Neuronal stem cell (in vitro differentiated cells): ENCODE data around the gene KRTAP13-1.

ENCODE experiments used
- DNase-seq: peaks from one replicate; pipeline ENCODE4 v3.0.0-alpha.2; 2013; ENCODE audit warnings: low spot score
- H2AFZ ChIP-seq: one replicate; pipeline ENCODE4 v1.6.1; 2013; ENCODE audit warnings: mild to moderate bottlenecking, low read length, inconsistent platforms
- H2AK5ac ChIP-seq: 2 replicates; pipeline ENCODE4 v1.6.1; 2013; ENCODE audit warnings: low read depth, mild to moderate bottlenecking, inconsistent platforms, low read length, moderate library complexity, mixed read lengths
- H2BK120ac ChIP-seq: 2 replicates; pipeline ENCODE4 v1.6.1; 2013; ENCODE audit warnings: low read depth, mild to moderate bottlenecking, inconsistent platforms, low read length, moderate library complexity, mixed read lengths
- H2BK12ac ChIP-seq: one replicate; pipeline ENCODE4 v1.6.1; 2013; ENCODE audit warnings: low read length, inconsistent platforms
- H2BK15ac ChIP-seq: 2 replicates; pipeline ENCODE4 v1.6.1; 2013; ENCODE audit warnings: mild to moderate bottlenecking, low read length, inconsistent platforms, mixed read lengths
- H2BK5ac ChIP-seq: one replicate; pipeline ENCODE4 v1.6.1; 2013; ENCODE audit warnings: inconsistent platforms, mild to moderate bottlenecking, low read length, moderate library complexity
- H3K14ac ChIP-seq: one replicate; pipeline ENCODE4 v1.6.1; 2013; ENCODE audit warnings: low read length, inconsistent platforms
- H3K18ac ChIP-seq: 2 replicates; pipeline ENCODE4 v1.6.1; 2013; ENCODE audit warnings: low read length, inconsistent platforms
- H3K23ac ChIP-seq: 2 replicates; pipeline ENCODE4 v1.6.1; 2013; ENCODE audit warnings: low read depth, mild to moderate bottlenecking, mixed read lengths, low read length, inconsistent platforms; ENCODE audit not compliant: poor library complexity
- H3K27ac ChIP-seq: replicated peaks from 3 replicates; pipeline ENCODE4 v1.5.1; 2013; ENCODE audit warnings: low read length, inconsistent platforms
- H3K27me3 ChIP-seq, 3 experiments: 2 replicates each; pipeline ENCODE4 v1.6.1; 2013; ENCODE audit warnings: low read length in 3 of 3, mild to moderate bottlenecking in 2 of 3, inconsistent platforms in 1 of 3, low read depth in 1 of 3, mixed read lengths in 1 of 3, moderate library complexity in 1 of 3; ENCODE audit not compliant: control insufficient read depth in 3 of 3, insufficient read depth in 3 of 3
- H3K36me3 ChIP-seq, 2 donors: replicated peaks in 1 of 2; 2 replicates each; pipeline ENCODE4 v1.6.1; 2013; ENCODE audit warnings: low read length in 2 of 2; ENCODE audit not compliant: control insufficient read depth in 2 of 2, insufficient read depth in 2 of 2
- H3K4ac ChIP-seq: 2 replicates; pipeline ENCODE4 v1.6.1; 2013; ENCODE audit warnings: inconsistent platforms, mild to moderate bottlenecking, low read length, moderate library complexity
- H3K4me1 ChIP-seq, 2 donors: 1 replicate in 1 of 2; 2 replicates in 1 of 2; pipeline ENCODE4 v1.6.1; 2013; ENCODE audit warnings: low read length in 2 of 2, low read depth in 1 of 2; ENCODE audit not compliant: control insufficient read depth in 2 of 2, insufficient read depth in 1 of 2
- H3K4me2 ChIP-seq: one replicate; pipeline ENCODE4 v1.6.1; 2013; ENCODE audit warnings: mild to moderate bottlenecking, low read length, inconsistent platforms; ENCODE audit not compliant: insufficient read depth, poor library complexity, severe bottlenecking
- H3K4me3 ChIP-seq, 2 donors: 2 replicates each; pipeline ENCODE4 v1.5.1; 2013; ENCODE audit warnings: low read length in 2 of 2, mild to moderate bottlenecking in 2 of 2, inconsistent platforms in 1 of 2, moderate library complexity in 1 of 2
- H3K79me1 ChIP-seq: one replicate; pipeline ENCODE4 v1.6.1; 2013; ENCODE audit warnings: low read depth, mild to moderate bottlenecking, inconsistent platforms, low read length, moderate library complexity
- H3K9ac ChIP-seq: one replicate; pipeline ENCODE4 v1.6.1; 2013; ENCODE audit warnings: mild to moderate bottlenecking, low read depth, low read length, inconsistent platforms; ENCODE audit not compliant: poor library complexity
- H3K9me3 ChIP-seq, 2 donors: replicated peaks in 1 of 2; 2 replicates each; pipeline versions ENCODE3 to v1.6.1; 2013; ENCODE audit warnings: low read length in 2 of 2, mild to moderate bottlenecking in 2 of 2, inconsistent platforms in 1 of 2, low read depth in 1 of 2, mixed read lengths in 1 of 2, moderate library complexity in 1 of 2; ENCODE audit not compliant: control insufficient read depth in 2 of 2, insufficient read depth in 1 of 2
- H4K8ac ChIP-seq: one replicate; pipeline ENCODE4 v1.6.1; 2013; ENCODE audit warnings: low read depth, mild to moderate bottlenecking, inconsistent platforms, low read length, moderate library complexity
- H4K91ac ChIP-seq: one replicate; pipeline ENCODE4 v1.6.1; 2013; ENCODE audit warnings: low read length, low read depth, mild to moderate bottlenecking, inconsistent platforms; ENCODE audit not compliant: poor library complexity
- WGBS, 2 donors: extraction: QIAGEN DNeasy Blood & Tissue Kit; methylation state at CpG; one replicate each; pipeline ENCODE4 v1.1.7; 2013; ENCODE audit warnings: missing lambda C conversion rate in 2 of 2, mixed read lengths in 1 of 2; ENCODE audit not compliant: insufficient read length in 2 of 2, insufficient replicate concordance in 1 of 2; ENCODE audit errors: extremely low coverage in 2 of 2; 5-methylcytosine and 5-hydroxymethylcytosine counted together

The KRTAP13-1 gene

DNA sequence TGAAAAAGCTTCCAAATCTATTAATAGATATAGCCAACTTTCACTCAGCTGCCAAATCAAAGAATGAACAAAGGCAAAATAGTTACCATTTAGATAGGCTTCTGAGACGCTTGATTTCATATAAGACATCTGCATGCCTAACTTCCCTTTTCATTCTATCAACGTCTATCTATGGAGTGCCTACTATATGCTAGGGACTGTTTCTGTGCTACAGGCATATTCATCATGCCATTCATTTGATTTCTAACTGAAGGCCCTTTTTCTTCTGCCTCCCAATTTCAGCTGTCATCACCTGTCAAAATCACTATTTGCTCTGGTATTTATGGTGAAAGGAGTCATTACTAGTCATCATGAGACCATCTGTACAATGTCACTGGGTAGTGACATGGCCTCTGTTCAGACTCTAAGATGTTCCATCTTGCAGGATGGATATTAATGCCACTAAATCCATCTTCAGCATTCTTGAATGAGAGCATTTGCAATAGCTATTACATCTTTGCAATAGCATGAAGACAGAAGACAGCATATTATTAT is 4.3 kb upstream of the KRTAP13-1 start:
- no peak overlapping the region for H2BK15ac ChIP-seq
- H4K91ac ChIP-seq = no peak overlapping the region
- no peak overlapping the region for H3K4ac ChIP-seq
- H3K27me3 ChIP-seq = no peaks in the 10 kb centered on the region
- H3K36me3 ChIP-seq = no peaks in the 10 kb centered on the region
- no CpG with 5 or more reads among the region's 2 CpGs for WGBS, 2 donors
- H2BK5ac ChIP-seq = no peak overlapping the region
- H3K4me2 ChIP-seq = no peak overlapping the region
- no peak overlapping the region for H3K4me3 ChIP-seq
- H3K79me1 ChIP-seq = no peaks in the 10 kb centered on the region
- H3K23ac ChIP-seq = no peak overlapping the region
- DNase-seq = no peak
- H3K9ac ChIP-seq = no peak overlapping the region
- H2BK12ac ChIP-seq = no peak overlapping the region
- no peak overlapping the region for H2AFZ ChIP-seq
- no peak overlapping the region for H3K18ac ChIP-seq
- H4K8ac ChIP-seq = no peak overlapping the region
- no peak overlapping the region for H2AK5ac ChIP-seq
- no peak overlapping the region for H2BK120ac ChIP-seq
- no peak overlapping the region for H3K27ac ChIP-seq
- no peaks in the 10 kb centered on the region for H3K4me1 ChIP-seq
- H3K14ac ChIP-seq = no peak overlapping the region
- peaks cover 0 to 4% of the 10 kb centered on the region in 2 donors for H3K9me3 ChIP-seq

DNA sequence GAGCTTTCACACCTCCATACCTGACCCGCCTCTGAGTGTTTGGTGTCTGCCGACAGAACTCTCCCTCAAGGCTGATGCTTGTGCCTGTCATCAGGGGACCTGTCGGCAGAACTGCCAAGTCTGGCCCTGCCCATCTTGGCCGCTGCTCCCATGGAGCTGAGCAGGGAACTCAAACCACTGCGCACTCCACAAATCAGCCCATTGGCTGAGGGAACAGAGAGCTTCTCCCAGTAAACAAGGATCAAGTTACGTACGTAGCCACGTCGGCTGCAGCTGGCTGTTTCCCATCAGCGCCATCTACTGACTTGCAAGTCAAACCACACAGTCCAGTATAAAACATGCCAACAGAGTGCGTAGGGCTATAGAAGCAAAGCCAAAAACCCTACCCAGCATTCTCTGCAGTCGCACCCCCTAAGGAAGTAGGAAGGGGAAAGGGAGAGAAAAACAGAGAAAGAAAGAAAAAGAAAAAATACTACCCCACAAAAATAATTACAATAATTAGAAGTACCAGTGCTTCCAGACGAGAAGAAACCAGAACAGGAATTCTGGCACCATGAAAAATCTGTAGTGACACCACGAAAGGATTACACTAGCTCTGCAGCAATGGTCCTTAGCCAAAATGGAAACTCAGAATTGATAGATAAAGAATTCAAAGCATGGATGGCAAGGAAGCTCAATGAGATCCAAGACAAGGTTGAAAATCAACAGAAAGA is 13.1 kb downstream of the KRTAP13-1 start:
- no peak overlapping the region for H2BK12ac ChIP-seq
- H3K4me2 ChIP-seq = no peak overlapping the region
- no peak overlapping the region for H2BK5ac ChIP-seq
- no peak overlapping the region for H4K91ac ChIP-seq
- no peak overlapping the region for H4K8ac ChIP-seq
- no peak overlapping the region for H3K4me3 ChIP-seq
- H2BK15ac ChIP-seq = no peak overlapping the region
- no peak overlapping the region for H3K27ac ChIP-seq
- no peak overlapping the region for H3K18ac ChIP-seq
- H3K79me1 ChIP-seq = no peaks in the 10 kb centered on the region
- H2AFZ ChIP-seq = peak overlapping the region; percentile 82
- H2BK120ac ChIP-seq = no peak overlapping the region
- H3K4ac ChIP-seq = no peak overlapping the region
- WGBS, 2 donors = no CpG with 5 or more reads among the region's 14 CpGs
- H3K36me3 ChIP-seq = no peaks in the 10 kb centered on the region
- H3K9ac ChIP-seq = no peak overlapping the region
- no peak overlapping the region for H2AK5ac ChIP-seq
- H3K23ac ChIP-seq = no peak overlapping the region
- H3K27me3 ChIP-seq = no peaks in the 10 kb centered on the region
- H3K14ac ChIP-seq = no peak overlapping the region
- DNase-seq = peak; percentile 3
- peaks cover 0 to 4% of the 10 kb centered on the region in 2 donors for H3K9me3 ChIP-seq
- H3K4me1 ChIP-seq = no peaks in the 10 kb centered on the region

DNA sequence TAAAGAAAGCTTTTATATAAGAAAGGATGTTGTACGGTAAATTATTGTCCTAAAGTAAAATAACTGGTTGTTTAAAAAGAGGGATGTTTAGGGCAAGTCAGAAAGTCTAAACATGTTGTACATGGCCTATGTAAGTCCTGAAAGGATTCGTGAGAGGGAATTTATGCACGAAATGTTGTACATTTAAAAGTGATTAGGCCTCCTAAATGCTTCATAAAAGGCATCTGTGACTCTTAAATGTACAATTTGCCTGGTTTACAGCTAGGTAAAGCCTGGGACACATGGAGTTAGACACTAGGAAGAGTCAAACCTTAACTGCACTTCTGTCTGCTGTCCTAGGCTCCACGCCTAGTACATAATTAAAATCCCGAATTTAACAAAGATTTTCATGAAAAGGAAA is 20.2 kb downstream of the KRTAP13-1 start:
- H3K27ac ChIP-seq = no peak overlapping the region
- no peak overlapping the region for H3K23ac ChIP-seq
- H3K4me2 ChIP-seq = no peak overlapping the region
- DNase-seq = no peak
- H2BK120ac ChIP-seq = no peak overlapping the region
- no peak overlapping the region for H2BK15ac ChIP-seq
- no peaks in the 10 kb centered on the region for H3K27me3 ChIP-seq
- no peak overlapping the region for H2BK12ac ChIP-seq
- no CpG with 5 or more reads among the region's 5 CpGs for WGBS, 2 donors
- H3K4me3 ChIP-seq = no peak overlapping the region
- H3K9ac ChIP-seq = no peak overlapping the region
- H3K36me3 ChIP-seq = no peaks in the 10 kb centered on the region
- no peak overlapping the region for H2BK5ac ChIP-seq
- H3K18ac ChIP-seq = no peak overlapping the region
- H4K91ac ChIP-seq = no peak overlapping the region
- H3K9me3 ChIP-seq = peaks cover 0 to 2% of the 10 kb centered on the region in 2 donors
- no peaks in the 10 kb centered on the region for H3K4me1 ChIP-seq
- no peaks in the 10 kb centered on the region for H3K79me1 ChIP-seq
- no peak overlapping the region for H2AFZ ChIP-seq
- no peak overlapping the region for H3K4ac ChIP-seq
- H2AK5ac ChIP-seq = no peak overlapping the region
- no peak overlapping the region for H4K8ac ChIP-seq
- H3K14ac ChIP-seq = no peak overlapping the region

DNA sequence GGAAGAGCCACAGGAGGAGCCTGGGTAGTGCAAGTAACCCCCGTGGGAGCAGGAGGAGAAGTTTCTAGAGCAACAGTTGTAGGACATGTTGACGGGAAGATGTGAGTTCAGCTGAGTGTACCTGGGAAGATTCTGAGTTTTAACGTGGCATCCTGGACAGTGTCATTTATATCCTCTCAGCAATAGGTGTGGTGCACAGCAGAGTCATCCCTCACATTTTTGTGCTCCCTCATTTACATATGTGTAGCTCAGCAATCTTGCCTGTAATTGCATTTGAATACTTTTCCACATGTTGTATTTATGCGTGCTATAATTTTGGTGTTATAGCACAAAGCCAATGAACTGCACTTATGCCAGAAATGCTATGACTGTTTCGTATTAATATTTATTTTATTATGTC is 30.0 kb downstream of the KRTAP13-1 start, which contains the start of gene KRTAP13-3:
KRTAP13-3 (minus strand) TSS at position 101 of the 400 bp plus-strand sequence; CDS start at position 87, 14 bp downstream.
- Histone ChIP-seq H4K8ac (no peak within 1 kb of the TSS), H3K27ac (peak within 1 kb of the TSS; percentile 51), H3K4ac (no peak within 1 kb of the TSS), H4K91ac (no peak within 1 kb of the TSS), H3K18ac (peak within 1 kb of the TSS; percentile 6), H3K4me2 (no peak within 1 kb of the TSS), H2AK5ac (peak within 1 kb of the TSS; percentile 47), H3K36me3 (no peaks in the 10 kb centered on the region), H3K9me3 (peaks cover 0 to 3% of the 10 kb centered on the region in 2 donors), H2BK5ac (no peak within 1 kb of the TSS), H3K4me1 (peaks cover 0 to 3% of the 10 kb centered on the region in 2 donors), H3K23ac (no peak within 1 kb of the TSS), H3K79me1 (no peaks in the 10 kb centered on the region), H2BK120ac (no peak within 1 kb of the TSS), H3K14ac (no peak within 1 kb of the TSS), H3K9ac (no peak within 1 kb of the TSS), H2AFZ (no peak within 1 kb of the TSS), H2BK12ac (no peak within 1 kb of the TSS), H2BK15ac (no peak within 1 kb of the TSS), H3K27me3 (no peaks in the 10 kb centered on the region), H3K4me3 (no peak within 1 kb of the TSS)
- no peak for DNase-seq
- WGBS, 2 donors = no CpG with 5 or more reads among the region's 5 CpGs
